CD4-positive, alpha-beta T cell treated with Interleukin-15 for 4 hours (primary cell): ENCODE results near the gene TBC1D3B.
"Not testable (repeated sequence)": the region's sequence is repeated elsewhere in the genome, so short reads cannot be mapped to it uniquely, and the experiment has no call there.

Source experiments
- DNase-seq: peaks from one replicate; pipeline ENCODE4 v3.0.0-alpha.2; 2020; ENCODE audit warnings: low spot score

Gene TBC1D3B

DNA sequence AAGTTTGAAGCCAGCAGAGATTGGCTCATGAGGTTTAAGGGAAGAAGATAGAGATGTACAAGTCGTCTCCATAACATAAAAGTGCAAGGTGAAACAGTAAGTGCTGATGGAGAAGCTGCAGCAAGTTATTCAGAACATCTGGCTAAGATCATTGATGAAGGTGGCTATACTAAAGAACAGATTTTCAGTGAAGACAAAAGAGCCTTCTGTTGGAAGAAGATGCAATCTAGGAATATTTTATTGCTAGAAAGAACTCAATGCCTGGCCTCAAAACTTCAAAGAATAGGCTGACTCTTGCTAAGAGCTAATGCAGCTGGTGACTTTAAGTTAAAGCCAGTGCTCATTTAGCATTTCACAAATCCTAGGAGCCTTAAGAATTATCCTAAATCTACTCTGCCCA is 46.8 kb downstream of the TBC1D3B start:
- DNase-seq, result no peak

DNA sequence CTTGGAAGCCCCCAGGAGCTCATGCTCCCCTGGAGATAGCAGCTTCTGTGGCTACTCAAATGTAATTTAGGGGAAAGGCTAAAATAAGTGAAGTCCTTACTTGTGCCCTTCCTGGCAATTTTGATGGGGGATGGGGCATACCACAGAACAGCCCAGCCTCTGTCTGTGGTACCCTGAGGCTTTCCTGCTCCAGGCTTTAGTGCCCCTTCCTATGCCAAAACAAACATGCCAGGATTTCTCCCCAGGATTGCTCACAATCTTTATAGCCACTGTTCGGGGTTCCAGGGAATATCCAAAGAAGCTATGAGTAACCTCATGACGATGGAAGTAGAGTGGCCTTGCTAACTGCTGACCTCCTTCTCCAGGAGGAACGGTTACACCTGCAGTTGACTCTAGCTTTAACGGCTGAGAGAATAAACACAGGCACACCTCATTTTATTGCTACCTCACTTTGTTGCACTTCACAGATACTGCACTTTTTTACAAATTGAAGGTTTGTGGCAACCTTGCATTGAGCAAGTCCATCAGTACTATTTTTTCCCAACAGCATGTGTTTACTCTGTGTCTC is 47.9 kb downstream of the TBC1D3B start:
- no peak for DNase-seq

DNA sequence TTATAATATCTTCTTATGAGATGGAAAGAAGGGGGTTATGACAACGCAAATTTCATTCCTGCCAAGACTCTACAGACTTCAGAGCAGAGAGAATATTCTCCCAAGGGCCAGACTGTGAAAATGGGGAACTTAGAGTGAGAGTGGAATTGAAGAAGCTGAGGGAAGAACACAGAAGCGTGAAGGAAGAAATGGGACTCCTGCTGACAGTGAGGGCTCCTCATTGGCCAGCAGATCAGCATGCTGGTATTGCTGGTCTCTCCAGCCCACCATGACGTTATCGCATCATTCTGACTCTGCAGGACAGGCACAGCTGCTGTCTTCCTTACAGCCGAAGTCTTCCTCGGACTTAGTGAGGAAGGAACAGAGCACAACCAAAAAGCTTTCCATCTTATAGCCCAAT is 48.5 kb downstream of the TBC1D3B start:
- DNase-seq, result no peak

DNA sequence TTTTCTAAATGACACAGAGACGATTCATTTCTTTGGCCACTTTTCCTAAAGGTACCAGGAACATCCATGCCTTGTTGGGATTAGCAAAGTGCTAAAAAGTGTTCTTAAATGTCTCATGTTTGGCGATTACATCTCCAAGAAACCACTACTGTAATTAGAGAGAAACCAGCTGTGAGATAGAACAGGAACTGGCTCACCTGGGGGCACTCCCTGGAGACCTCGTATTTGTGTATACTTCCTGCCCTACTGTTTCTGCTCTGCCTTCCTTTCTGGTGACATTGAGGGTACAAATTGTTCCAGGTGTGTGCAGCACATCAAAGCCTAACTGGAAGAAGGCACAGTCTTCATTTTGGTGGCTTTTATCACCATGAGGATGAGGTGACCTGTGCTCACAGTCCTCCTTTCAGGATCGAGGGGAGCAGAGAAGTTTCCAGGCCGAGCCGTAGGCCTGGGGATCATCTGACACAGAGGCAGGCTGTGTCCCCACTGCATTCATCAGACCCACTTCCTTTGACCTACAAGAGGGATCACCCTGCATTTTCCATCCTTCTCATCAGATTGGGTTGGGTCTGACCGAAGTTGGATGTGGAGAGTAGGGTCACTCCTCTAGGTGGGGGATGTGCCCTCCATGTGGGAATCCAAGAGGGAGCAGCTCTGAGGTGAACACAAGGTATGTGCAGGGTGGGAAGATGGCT is 49.1 kb downstream of the TBC1D3B start:
- no peak for DNase-seq

DNA sequence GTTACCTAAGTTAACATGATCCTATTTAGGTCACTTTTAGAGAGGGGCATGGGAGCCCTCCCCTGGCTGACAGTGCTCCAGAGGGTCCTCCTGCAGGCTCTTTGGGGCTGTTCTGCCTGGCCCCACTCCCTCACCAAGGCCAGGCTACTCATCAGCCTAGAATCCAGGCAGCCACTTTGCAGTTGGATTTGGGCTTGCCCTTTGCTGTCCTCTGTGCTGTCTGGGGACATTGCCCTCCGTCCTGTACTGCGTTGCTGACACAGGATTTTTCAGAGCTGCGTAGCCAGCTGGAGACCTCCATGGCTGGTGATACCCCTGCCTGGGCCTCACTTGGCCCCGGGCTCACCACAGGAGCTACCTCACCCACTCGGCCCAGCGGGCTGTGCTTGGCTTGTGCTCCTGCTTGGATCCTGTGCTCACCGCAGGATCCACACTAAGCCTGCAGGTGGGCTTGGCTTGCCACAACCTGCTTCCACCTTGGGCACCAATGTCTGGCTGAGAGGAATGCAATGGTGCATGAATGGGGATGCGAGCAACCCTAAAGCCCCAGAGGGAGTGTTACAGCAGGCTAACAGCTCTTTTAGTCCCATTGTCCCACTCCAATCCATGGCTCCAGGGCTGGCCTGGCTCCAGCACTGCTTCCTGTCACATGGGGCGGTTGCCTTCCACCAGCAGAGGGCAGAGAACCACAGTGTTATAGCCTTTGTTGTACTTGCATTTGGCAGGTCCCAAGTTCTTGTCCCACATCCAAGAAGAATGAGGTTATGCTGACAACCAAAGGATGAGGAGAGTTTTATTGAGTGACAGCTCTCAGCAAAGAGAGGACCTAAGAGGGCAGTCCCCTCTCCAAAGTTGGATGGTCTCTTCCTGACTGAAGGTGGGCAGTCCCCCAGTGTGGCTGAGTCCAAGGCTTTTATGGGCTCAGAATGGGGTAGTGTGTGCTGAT is 51.3 kb downstream of the TBC1D3B start:
- no peak for DNase-seq

DNA sequence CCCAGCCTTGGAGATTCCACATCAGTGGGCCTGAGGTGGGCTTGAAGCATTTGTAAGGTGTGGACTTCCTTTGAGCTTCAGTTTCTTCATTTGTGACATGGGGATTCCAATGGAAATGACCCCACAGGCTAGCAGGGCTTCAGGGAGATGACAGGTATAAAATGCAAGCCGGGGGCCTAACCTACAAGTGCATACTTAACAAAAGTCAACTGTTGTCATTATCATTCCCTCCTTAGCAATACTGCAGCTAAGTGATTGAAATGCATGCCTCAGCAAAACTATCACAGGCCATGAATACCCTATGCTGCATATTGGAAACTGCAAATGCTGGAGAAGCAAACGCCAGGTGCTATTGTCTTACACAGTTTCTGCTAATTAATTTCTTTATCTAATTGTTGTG is 53.0 kb downstream of the TBC1D3B start:
- no peak for DNase-seq

DNA sequence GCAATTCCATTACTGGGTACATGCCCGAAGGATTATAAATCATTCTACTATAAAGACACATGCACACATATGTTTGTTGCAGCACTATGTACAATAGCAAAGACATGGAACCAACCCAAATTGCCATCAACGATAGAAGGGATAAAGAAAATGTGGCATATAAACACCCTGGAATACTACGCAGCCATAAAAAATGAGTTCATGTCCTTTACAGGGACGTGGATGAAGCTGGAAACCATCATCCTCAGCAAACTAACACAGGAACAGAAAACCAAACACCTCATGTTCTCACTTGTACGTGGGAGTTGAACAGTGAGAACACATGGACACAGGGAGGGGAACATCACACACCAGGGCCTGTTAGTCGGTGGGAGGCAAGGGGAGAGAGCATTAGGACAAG is 55.3 kb downstream of the TBC1D3B start:
- DNase-seq, result not testable (repeated sequence)

DNA sequence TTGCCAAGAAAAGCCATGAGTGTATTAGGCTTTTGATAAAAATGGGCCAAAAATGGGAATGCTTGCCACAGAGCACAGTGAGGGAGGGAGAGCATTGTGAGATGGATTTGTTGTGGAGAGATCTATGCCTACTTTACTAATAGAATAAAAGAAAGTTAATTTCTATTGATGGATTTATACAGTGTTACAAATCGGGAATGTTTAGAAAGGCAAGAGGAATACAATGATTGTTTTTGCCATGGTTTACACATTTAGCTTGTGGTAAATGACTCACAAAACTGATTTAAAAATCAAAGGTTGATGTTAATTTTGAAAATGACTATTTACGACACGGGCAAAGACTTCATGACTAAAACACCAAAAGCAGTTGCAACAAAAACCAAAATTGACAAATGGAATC is 56.2 kb downstream of the TBC1D3B start:
- DNase-seq, result no peak

DNA sequence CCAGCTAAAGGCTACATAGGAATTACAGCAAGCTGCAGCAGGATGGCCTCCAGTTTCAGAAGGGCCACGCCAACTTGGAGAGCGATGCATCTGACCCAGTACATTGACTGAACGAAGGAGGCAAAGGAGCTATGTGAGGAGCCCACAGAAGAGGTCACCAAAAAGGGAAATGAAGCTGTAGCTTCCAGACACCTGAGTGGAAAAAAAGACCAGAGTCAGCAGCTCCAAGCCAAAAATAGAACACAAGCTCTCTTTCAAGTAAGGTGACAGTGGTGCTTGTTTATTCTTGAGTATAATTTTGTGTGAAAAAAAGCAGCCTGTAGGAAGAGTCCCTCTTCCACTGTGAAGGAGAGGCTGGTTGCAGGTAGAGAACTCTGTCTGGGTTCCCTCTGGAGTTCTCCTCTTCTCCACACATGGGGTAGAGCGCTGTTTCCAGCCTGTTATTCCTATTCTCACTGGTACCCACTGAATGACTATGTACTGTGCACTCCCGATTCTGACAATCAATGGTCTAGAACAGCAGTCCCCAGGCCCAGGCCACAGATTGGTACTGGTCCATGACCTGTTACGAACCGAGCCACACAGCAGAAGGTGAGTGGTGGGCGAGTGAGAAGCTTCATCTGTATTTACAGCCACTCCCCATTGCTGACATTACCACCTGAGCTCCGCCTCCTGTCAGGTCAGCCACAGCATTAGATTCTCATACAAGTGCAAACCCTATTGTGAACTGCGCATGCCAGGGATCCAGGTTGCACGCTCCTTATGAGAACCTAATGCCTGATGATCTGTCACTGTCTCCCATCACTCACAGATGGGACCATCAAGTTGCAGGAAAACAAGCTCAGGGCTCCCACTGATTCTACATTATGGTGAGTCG is 57.7 kb downstream of the TBC1D3B start:
- no peak for DNase-seq

DNA sequence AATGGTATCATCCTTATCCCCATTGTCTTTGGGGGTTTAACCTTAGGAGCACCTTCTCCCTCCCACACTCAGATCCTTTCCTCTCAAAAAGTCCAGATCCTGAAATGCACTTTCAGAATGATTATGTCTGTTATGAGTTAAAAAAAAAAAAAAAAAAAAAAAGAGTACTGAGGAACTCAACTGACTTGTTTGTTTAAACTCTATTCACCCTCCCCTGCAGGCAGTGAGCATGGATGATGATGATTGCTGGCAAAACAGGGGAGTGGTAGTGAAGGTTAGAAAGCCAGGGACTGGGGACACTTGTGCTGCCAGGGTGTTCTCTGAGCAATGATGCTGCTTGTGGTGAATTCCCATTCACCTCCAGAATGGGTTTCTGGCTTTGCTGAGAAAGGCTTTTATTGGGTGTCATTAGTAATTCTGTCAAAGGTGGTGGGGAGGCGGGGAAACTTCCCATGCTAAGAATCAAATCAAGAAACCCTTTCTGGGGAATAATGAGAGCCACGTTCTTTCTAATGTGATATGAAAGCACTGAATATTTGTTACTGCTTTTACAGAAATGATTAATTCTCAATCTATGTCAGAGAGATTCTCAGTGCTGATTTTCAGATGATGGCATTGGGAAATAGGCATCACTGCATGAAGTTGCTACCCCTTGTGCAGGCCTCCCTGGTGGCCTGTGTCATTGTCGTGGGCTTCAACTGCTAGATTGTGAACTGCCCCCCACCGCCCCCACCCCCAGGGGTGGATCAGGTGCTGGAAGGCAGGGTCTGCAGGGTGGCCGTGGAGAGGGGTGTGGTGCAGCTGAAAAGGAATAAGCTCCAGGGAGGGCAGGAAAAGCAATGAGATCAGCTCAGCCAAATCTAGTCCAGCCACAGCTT is 58.7 kb downstream of the TBC1D3B start:
- no peak for DNase-seq
